Activated CD4-positive, alpha-beta T cell treated with anti-CD3 and anti-CD28 coated beads, Interleukin-2, Interleukin-4, amounts not matched to agents 100 ng/mL and 50 ng/mL, durations not matched to agents 16 hours and 8 hours (primary cell): ENCODE measurements around the gene RASA3.
A peak's percentile ranks its signal among the peaks of the same experiment; 100 is the strongest.

Experiments
- DNase-seq: peaks from one replicate; pipeline ENCODE4 v3.0.0-alpha.2; 2020; ENCODE audit warnings: low spot score

The RASA3 gene

DNA sequence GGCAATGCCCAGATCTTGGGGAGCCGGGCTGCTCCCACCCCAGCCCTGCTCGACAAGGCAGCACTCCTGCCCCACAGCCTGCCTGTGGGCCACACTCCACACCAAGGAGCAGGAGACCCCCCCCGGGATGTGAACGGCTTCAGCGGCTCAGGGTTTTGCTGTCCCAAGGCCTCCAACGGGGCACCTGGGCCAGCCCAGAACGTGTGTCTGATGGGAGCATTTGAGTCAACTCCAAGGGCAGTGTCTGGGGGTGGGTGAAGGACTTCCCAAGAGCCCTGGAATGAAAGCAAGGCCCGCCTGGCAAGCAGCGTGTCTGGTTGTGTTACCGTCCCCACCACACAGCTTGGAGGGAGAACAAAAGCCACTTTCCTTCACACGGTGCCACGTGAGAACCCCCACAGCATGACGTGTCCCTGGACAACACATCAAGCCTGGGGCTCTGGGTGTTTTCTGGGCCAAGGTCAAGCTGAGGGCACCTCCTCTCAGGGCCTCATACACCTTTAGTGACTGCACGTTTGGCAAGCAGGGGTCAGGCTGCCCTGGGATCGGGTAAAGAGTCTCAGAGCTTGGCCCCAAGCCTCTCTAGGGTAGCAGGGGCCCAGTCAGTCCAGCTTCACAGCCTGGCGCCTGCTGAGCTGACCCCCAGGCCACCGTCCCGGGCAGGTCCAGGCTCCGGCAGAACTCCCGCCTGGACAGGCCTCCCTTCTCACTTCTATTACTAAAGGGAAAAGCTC lies 164.5 kb downstream of the RASA3 start:
- no peak for DNase-seq

DNA sequence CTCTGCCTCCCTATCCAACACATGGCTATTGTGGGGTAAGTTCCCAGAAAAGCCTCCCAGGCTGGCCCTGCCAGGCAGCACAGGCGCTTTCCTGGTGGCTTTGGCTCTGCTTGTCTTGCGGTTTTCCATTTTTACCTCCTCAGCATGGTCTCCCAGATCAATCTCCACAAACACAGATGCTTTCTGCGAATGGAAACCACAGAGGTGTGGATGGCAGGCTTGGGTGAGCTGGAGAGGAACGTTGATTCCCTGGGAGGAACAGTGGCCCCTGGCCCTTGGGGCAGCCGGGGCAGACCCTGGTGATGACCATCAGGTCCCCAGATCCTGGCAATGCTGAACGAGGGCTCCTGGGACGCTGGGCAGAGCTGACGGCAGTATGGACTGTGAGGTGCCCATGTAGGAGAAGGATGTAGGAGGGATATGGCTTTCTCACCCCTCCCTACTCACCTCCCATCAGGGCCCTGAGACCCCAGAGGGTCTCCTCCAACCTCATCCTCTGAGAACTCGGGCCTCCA lies 165.2 kb downstream of the RASA3 start:
- DNase-seq, result no peak

DNA sequence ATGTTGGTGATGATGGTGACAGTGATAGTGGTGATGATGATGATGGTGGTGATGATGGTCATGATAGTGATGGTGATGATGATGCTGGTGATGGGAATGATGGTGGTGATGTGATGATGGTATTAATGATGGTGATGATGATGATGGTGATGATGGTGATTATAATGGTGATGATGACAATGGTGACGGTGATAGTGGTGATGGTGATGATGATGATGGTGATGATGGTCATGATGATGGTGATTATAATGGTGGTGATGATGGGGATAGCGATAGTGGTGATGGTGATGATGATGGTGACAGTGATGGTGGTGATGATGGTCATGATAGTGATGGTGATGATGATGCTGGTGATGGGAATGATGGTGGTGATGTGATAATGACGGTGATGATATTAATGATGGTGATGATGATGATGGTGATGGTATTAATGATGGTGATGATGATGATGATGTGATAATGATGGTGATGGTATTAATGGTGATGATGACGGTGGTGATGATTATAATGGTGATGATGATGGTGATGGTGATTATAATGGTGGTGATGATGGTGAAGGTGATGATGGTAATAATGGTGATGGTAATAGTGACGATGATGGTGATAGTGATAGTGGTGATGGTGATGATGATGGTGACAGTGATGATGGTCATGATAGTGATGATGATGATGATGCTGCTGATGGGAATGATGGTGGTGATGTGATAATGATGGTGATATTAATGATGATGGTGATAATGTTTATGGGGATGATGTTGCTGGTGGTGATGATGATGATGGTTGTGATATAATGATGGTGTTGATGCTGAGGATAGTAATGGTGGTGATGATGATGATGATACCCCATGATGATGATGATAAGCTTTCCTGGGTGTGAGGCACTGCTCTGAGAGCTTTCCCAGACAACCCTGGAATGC lies 166.2 kb downstream of the RASA3 start:
- DNase-seq, result no peak

DNA sequence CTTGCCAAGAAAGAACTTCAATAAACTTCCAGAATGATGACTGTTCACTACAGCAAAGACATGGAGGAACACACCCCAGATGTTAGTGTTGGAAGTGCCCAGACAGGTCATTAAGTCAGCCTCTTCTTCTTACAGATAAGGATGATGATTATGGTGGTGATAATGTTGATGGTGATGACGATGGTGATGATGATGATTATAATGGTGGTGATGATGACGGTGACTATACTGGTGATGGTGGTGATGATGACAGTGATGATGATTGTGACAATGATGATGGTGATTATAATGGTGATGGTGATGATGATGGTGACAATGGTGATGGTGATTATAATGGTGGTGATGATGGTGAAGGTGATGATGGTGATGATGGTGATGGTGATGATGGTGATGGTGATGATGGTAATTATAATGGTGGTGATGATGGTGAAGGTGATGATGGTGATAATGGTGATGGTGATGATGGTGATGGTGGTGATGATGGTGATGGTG lies 167.0 kb downstream of the RASA3 start:
- DNase-seq, result no peak

DNA sequence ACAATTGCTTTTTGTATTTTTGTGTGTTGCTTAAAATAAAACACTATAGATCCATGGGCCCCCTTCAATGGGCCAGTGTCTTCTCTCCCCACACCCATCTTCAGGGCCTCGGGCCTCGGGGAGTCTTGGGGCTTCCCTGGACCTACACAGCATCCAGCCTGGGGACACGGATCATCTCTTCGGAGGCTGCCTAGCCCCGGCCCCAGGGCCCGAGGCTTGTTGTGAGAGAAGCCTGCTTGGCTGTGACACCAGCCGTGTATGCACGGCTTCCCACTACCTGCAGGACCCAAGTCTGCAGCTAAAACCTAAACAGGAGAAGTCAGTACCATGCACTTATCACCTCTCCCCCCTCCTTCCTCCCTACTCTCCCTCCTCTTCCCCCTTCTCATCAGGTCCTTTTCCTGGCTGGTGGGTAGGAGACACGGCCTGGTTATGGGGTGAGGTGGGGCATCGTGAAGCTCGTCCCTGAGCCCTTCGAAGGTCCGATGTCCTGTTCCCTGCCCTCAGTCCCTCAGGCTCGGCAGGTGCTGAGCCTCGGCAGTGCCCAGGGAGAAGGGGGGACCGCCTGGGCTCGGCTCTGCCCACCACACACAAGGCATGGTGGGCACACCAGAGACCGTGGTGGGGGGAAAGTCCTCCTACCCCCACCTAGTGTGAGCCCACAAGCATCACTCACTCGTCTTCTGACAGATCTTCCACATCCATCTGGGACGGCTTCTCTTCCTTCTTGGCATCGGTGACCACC lies 168.0 kb downstream of the RASA3 start:
- DNase-seq, result no peak

- DNase-seq, result no peak
Observed at GRCh38 chr13:113963376-113963775, 169.0 kb downstream of the RASA3 start.

- DNase-seq, result no peak
Observed at GRCh38 chr13:113962975-113963374, 169.4 kb downstream of the RASA3 start.

DNA sequence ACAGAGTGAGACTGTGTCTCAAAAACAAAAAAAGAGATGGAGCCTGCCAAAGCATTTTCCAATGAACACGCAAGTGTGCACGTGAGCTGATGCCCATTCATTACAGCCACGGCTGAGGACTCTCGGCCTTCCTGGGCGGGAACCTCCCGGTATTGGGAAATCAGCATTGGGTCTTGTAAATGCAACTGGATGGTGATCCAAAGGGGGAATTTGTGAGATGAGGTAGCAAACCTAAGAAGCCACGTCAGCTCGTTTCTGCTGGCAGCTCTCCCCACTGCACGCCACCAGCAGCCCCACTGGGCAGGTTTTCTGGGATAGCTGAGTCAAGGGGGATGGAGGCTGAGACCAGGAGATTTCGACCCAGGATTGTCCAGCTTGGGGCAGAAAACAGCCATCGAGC lies 170.0 kb downstream of the RASA3 start:
- no peak for DNase-seq

- no peak for DNase-seq
Observed at GRCh38 chr13:113960276-113960948, 172.0 kb downstream of the RASA3 start.

DNA sequence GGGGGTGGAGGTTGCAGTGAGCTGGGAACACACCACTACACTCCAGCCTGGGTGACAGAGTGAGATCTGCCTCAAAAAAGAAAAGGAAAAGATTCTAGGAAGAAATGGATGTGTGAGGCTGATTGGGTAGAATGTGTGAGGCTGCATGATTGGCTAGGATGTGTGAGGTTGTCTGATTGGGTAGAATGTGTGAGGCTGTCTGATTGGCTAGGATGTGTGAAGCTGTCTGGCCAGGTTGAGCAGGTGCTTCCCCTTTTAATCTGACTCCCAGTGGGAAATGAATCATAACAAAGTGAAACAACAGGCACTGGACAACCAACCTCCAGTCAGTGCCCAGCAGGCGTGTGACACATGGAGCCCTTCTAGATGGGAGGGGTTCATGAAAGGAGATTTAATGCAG lies 173.2 kb downstream of the RASA3 start:
- DNase-seq, result no peak

DNA sequence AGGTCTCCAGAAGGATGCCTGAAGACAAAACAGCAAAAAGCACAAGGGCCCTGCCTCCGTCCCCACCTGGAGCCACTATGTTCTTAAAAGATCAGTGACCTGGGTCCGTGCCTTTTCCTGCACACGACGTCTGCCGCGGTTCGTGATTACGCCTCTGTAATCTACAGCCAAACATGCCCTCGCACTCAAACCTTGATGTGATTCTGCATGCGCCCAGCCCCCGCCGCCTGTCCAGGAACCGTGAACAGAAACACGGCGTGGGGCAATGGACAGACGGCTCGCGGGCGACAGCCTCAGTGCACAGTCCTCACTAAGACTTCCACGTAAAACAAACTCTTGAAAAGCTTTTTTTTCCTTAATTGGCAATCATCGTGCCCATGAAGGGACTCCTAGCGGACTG lies 174.1 kb downstream of the RASA3 start:
- DNase-seq, result no peak

GRCh38 chr13:113956571-113956970 lies 175.9 kb downstream of the RASA3 start:
- no peak for DNase-seq

GRCh38 chr13:113955691-113956090 lies 176.7 kb downstream of the RASA3 start:
- DNase-seq, result no peak

DNA sequence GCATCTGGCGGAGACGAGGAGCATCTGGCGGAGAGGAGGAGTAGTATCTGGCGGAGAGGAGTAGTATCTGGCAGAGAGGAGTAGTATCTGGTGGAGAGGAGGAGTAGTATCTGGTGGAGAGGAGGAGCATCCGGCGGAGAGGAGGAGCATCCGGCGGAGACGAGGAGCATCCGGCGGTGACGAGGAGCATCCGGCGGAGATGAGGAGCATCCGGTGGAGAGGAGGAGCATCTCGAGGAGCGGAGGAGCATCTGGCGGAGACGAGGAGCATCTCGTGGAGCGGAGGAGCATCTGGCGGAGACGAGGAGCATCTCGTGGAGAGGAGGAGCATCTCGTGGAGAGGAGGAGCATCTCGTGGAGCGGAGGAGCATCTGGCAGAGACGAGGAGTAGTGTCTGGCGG lies 177.2 kb downstream of the RASA3 start:
- DNase-seq, result no peak

DNA sequence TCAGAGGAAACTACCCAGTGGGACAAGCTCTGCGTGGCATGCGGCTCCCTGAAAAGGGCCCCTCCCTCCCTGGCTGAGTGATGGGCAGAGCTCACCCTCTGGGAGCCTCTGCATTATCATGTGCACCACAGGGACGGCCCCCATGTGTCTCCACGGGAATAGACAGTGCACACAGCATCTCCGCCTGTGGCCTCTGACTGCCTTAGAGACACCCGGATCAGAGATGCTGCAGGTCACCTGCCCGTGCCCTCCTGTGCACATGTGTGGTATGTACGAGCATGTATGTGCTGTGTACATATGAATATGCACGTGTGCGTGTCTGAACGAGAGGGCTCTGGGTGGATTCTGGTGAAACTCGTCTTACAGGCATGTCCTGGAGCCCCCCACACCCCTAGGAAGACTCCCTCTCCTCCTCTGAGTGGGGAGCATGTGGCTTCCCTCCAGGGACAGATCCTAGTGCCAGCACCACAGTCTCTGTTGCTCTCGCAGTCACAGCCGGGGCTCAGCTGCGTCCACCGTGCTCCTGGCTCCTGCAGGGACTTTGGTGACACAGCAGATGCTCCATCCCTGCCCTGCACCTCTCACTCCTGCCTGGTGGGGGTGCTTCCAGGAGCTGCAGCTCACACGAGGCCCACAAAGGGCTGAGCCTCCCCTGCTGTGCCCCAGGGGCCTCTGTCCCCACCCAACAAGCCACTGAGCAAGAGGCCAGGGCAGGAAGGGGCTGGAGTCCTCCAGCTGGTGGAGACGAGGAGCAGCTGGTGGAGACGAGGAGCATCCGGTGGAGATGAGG lies 178.2 kb downstream of the RASA3 start:
- DNase-seq, result no peak

- no peak for DNase-seq
Observed at GRCh38 chr13:113953561-113953960, 178.9 kb downstream of the RASA3 start.

GRCh38 chr13:113952983-113953520 lies 179.4 kb downstream of the RASA3 start:
- no peak for DNase-seq

GRCh38 chr13:113952151-113952982 lies 180.1 kb downstream of the RASA3 start:
- DNase-seq, result no peak

- DNase-seq, result peak; percentile 41
Observed at GRCh38 chr13:113951246-113951999, 181.0 kb downstream of the RASA3 start.
